HL-60 (cell line): ENCODE results near the gene RELN.

Source experiments
- DNase-seq, 2 experiments: peaks; one replicate each; pipeline ENCODE4 v3.0.0-alpha.2; 2010 to 2020; ENCODE audit warnings: low read depth in 1 of 2, low spot score in 1 of 2
- H3K27ac ChIP-seq: fragments of 250-450 bp; sonication (Bioruptor Pico); replicated peaks from 2 replicates; pipeline ENCODE4 v1.5.1; 2020; ENCODE audit warnings: mild to moderate bottlenecking, moderate library complexity
- H3K27me3 ChIP-seq: fragments of 250-450 bp; sonication (Bioruptor Pico); 2 replicates; pipeline ENCODE4 v1.5.1; 2021; ENCODE audit warnings: mild to moderate bottlenecking, moderate library complexity; ENCODE audit not compliant: insufficient read depth, poor library complexity, severe bottlenecking
- H3K4me3 ChIP-seq: replicated peaks from 2 replicates; pipeline ENCODE4 v1.5.1; 2011; ENCODE audit warnings: mild to moderate bottlenecking, control low read depth, low read length; ENCODE audit not compliant: insufficient read depth
- GABPA ChIP-seq: IDR thresholded peaks from 2 replicates; pipeline ENCODE4 v1.6.1; 2012; ENCODE audit warnings: low read depth
- POLR2AphosphoS5 ChIP-seq: IDR thresholded peaks from 2 replicates; pipeline ENCODE4 v1.6.1; 2012; ENCODE audit warnings: low read depth
- SPI1 ChIP-seq: IDR thresholded peaks from 2 replicates; pipeline ENCODE4 v1.6.1; 2012; ENCODE audit warnings: low read depth, mild to moderate bottlenecking, borderline replicate concordance
- TF ChIP-seq, protein P1 (sequence below): IDR thresholded peaks from one replicate; pipeline ENCODE4 v1.5.1; 2011; ENCODE audit warnings: low read length, control low read depth, inconsistent platforms; ENCODE audit not compliant: insufficient read depth
- TF ChIP-seq, protein P2 (sequence below): IDR thresholded peaks from 2 replicates; pipeline ENCODE4 v1.6.1; 2012; ENCODE audit warnings: low read depth; ENCODE audit not compliant: insufficient replicate concordance

The RELN gene

DNA sequence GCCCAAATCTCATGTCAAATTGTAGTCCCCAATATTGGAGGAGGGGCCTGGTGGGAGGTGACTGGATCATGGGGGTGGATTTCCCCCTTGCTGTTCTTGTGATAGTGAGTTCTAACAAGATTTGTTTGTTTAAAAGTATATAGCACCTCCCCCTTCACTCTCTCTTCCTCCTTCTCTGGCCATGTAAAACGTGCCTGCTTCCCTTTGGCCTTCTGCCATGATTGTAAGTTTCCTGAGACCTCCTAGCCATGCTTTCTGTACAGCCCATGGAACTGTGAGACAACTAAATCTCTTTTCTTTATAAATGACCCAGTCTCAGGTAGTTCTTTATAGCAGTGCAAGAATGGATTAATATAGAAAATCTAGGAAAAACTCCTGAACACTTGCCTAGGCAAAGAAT lies 341.3 kb downstream of the RELN start:
- Histone ChIP-seq H3K27me3 (no peaks in the 10 kb centered on the region), H3K27ac (no peak overlapping the region), H3K4me3 (no peak overlapping the region)
- DNase-seq: no peak
- no peak for TF ChIP-seq POLR2AphosphoS5
- TF ChIP-seq, protein P1, sequence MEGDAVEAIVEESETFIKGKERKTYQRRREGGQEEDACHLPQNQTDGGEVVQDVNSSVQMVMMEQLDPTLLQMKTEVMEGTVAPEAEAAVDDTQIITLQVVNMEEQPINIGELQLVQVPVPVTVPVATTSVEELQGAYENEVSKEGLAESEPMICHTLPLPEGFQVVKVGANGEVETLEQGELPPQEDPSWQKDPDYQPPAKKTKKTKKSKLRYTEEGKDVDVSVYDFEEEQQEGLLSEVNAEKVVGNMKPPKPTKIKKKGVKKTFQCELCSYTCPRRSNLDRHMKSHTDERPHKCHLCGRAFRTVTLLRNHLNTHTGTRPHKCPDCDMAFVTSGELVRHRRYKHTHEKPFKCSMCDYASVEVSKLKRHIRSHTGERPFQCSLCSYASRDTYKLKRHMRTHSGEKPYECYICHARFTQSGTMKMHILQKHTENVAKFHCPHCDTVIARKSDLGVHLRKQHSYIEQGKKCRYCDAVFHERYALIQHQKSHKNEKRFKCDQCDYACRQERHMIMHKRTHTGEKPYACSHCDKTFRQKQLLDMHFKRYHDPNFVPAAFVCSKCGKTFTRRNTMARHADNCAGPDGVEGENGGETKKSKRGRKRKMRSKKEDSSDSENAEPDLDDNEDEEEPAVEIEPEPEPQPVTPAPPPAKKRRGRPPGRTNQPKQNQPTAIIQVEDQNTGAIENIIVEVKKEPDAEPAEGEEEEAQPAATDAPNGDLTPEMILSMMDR: no peak
- TF ChIP-seq GABPA: no peak
- TF ChIP-seq, protein P2, sequence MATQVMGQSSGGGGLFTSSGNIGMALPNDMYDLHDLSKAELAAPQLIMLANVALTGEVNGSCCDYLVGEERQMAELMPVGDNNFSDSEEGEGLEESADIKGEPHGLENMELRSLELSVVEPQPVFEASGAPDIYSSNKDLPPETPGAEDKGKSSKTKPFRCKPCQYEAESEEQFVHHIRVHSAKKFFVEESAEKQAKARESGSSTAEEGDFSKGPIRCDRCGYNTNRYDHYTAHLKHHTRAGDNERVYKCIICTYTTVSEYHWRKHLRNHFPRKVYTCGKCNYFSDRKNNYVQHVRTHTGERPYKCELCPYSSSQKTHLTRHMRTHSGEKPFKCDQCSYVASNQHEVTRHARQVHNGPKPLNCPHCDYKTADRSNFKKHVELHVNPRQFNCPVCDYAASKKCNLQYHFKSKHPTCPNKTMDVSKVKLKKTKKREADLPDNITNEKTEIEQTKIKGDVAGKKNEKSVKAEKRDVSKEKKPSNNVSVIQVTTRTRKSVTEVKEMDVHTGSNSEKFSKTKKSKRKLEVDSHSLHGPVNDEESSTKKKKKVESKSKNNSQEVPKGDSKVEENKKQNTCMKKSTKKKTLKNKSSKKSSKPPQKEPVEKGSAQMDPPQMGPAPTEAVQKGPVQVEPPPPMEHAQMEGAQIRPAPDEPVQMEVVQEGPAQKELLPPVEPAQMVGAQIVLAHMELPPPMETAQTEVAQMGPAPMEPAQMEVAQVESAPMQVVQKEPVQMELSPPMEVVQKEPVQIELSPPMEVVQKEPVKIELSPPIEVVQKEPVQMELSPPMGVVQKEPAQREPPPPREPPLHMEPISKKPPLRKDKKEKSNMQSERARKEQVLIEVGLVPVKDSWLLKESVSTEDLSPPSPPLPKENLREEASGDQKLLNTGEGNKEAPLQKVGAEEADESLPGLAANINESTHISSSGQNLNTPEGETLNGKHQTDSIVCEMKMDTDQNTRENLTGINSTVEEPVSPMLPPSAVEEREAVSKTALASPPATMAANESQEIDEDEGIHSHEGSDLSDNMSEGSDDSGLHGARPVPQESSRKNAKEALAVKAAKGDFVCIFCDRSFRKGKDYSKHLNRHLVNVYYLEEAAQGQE: no peak
- TF ChIP-seq SPI1: no peak

- TF ChIP-seq GABPA (no peak), POLR2AphosphoS5 (no peak), SPI1 (no peak)
- TF ChIP-seq, protein P2: no peak
- TF ChIP-seq, protein P1: no peak
- Histone ChIP-seq H3K27me3 (no peaks in the 10 kb centered on the region), H3K4me3 (no peak overlapping the region), H3K27ac (no peak overlapping the region)
- DNase-seq: no peak
Measured at GRCh38 chr7:103644319-103644718, 345.1 kb downstream of the RELN start.

GRCh38 chr7:103640031-103640779 lies 349.3 kb downstream of the RELN start:
- Histone ChIP-seq H3K27me3 (no peaks in the 10 kb centered on the region), H3K4me3 (no peak overlapping the region), H3K27ac (no peak overlapping the region)
- no peak for TF ChIP-seq POLR2AphosphoS5
- TF ChIP-seq, protein P1: no peak
- DNase-seq: no peak

DNA sequence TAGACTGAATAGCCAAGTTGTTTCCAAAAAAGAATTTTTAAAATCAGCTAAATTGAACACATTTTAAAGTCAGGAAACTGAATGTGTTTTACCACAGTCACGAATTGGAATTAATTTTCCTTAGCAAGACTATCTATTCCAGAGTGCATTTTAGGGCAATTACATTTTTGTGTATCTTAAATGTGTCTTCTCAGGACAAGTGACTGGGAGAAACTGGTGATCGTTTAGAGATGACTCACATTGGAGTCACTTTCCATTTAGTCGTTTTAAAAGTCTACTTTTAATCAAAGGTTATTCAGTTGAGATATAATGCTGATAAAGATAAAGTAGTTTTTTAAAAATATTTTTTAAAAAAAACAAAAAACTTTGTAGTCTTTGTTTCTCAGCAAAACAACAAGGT lies 351.7 kb downstream of the RELN start:
- no peaks in the 10 kb centered on the region for H3K27me3 ChIP-seq
- H3K27ac ChIP-seq: no peak overlapping the region
- H3K4me3 ChIP-seq: no peak overlapping the region
- DNase-seq: no peak
- TF ChIP-seq GABPA (no peak), SPI1 (no peak), POLR2AphosphoS5 (no peak)
- TF ChIP-seq, protein P2: no peak
- TF ChIP-seq, protein P1: no peak
